Hematopoietic multipotent progenitor cell (in vitro differentiated cells): Measurements from ENCODE around the gene RUVBL2. TPM values are rescaled to one million over a fixed set of nuclear protein-coding genes. Genes with fewer than 3 reads are reported as not detected.
"Not testable (repeated sequence)": the region's sequence is repeated elsewhere in the genome, so short reads cannot be mapped to it uniquely, and the experiment has no call there.

Experiments
- DNase-seq, 3 donors: peaks; one replicate each; pipeline ENCODE4 v3.0.0-alpha.2; 2011 to 2015; ENCODE audit warnings: low read depth in 2 of 3, low spot score in 2 of 3
- total RNA-seq: library from RNA; depleted of rRNA; stranded (reverse); fragments of >200 nt; gene quantifications from one replicate; pipeline ENCODE4 v1.2.3, GENCODE V29; 2012

RUVBL2 gene
- total RNA-seq, 1 donor = 318 TPM

DNA sequence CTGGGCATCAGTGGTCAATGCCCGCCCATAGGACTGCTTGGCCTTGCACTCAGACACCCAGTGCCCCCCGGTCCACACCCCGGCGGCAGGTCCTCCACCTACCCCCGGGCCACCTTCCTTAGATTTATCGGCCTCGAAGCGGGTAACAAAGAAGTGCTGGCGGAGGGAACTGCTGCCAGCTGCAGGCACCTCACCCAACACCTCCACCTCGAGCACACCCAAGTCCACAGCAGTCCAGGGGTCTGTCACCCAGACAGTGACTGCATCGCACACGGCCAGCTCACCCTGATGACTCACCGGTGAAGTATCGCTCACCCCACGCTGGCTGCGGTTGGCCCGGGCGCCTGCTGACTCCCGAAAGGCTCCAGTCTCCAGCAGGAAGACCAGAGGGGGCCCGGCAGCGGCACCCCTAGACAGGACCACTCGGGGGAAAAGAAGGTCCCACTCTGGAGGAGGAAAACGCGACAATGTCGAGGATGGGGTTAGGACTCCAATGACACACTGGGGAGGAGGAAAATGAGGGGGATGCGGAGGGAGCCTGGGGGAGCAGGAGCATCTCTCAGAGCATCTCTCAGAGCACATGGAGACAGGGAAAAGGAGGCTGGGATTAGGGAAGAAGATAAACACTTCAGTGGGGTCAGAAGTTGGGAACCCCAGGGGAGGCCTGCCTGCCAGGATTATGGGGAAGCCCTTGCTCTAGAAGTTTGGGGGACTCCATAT, 45.0 kb downstream of the RUVBL2 start:
- DNase-seq = not testable (repeated sequence)

DNA sequence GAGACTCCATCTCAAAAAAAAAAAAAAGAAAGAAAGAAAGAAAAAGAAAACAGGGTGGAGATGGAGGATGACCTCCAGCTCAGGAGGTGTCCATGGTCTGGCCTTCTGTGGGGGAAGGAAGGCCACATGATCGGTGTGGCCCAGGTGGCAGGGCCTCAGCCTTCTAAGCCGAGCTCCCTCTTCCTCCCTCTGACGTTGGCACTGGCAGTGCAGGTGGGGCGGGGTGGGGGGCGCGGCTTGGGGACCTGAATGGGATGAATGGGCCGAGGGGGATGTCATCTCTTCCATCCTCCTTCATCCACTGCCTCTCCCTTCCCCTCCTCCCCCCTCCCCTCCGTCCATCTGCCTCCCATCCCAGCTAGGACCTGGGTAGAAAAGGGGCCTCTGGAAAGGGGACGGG, 46.0 kb downstream of the RUVBL2 start:
- DNase-seq = not testable (repeated sequence)

DNA sequence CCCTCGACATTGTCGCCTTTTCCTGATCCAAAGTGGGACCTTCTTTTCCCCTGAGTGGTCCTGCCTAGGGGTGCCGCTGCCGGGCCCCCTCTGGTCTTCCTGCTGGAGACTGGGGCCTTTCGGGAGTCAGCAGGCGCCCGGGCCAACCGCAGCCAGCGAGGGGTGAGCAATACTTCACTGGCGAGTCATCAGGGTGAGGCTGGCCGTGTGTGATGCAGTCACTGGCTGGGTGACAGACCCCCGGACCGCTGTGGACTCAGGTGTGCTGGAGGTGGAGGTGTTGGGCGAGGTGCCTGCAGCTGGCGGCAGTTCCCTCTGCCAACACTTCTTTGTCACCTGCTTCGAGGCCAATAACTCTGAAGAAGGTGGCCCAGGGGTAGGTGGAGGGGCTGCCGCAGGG, 48.5 kb downstream of the RUVBL2 start:
- DNase-seq = no peak

DNA sequence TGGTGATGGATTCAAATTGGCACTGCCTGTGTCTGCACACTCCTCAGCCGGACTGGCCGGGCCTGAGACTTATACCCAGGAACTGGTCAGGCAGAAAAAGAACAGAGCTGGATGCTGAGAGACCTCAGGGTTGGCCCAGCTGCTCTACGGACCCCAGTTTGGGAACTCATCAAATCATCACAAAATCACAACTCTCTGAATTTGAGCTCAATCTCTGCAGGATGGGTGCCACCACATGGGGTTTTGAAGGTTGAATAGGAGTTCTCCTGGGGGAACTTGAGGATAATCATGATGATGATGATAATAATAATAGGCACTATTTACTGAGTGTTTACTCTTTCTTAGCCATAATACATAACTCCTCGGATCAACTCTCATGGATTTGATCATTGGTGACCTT, 49.0 kb downstream of the RUVBL2 start:
- not testable (repeated sequence) for DNase-seq

DNA sequence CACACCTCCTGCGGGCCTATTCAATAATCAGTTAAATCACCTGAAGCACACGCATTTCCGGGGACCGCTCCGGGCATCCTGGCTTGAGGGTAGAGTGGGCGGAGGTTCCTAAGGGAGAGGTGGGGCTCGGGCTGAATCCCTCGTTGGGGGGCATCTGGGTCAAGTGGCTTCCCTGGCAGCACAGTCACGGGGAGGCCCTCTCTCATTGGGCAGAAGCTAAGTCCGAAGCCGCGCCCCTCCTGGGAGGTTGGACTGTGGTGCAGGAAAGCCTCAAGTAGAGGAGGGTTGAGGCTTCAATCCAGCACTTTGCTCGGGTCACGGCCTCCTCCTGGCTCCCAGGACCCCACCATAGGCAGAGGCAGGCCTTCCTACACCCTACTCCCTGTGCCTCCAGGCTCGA, 49.9 kb downstream of the RUVBL2 start, which contains the start of gene CGB5:
Gene CGB5, plus strand, starts transcription at position 301 of the 400 bp plus-strand sequence. CDS start 362 bp downstream, outside the sequence.
- not testable (repeated sequence) for DNase-seq

DNA sequence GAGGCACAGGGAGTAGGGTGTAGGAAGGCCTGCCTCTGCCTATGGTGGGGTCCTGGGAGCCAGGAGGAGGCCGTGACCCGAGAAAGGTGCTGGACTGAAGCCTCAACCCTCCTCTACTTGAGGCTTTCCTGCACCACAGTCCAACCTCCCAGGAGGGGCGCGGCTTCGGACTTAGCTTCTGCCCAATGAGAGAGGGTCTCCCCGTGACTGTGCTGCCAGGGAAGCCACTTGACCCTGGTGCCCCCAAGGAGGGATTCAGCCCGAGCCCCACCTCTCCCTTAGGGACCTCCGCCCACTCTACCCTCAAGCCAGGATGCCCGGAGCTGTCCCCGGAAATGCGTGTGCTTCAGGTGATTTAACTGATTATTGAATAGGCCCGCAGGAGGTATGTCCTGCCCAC, 55.3 kb downstream of the RUVBL2 start, which contains the start of gene CGB8:
Gene CGB8, minus strand, starts transcription at position 101 of the 400 bp plus-strand sequence. CDS start 372 bp downstream, outside the sequence.
- not testable (repeated sequence) for DNase-seq

DNA sequence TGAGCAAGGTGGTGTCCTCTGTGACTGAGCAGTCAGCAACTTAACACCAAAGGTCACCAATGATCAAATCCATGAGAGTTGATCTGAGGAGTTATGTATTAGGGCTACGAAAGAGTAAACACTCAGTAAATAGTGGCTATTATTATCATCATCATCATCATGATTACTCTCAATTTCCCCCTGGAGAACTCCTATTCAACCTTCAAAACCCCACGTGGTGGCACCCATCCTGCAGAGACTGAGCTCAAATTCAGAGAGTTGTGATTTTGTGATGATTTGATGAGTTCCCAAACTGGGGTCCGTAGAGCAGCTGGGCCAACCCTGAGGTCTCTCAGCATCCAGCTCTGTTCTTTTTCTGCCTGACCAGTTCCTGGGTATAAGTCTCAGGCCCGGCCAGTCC, 56.1 kb downstream of the RUVBL2 start:
- DNase-seq = not testable (repeated sequence)

DNA sequence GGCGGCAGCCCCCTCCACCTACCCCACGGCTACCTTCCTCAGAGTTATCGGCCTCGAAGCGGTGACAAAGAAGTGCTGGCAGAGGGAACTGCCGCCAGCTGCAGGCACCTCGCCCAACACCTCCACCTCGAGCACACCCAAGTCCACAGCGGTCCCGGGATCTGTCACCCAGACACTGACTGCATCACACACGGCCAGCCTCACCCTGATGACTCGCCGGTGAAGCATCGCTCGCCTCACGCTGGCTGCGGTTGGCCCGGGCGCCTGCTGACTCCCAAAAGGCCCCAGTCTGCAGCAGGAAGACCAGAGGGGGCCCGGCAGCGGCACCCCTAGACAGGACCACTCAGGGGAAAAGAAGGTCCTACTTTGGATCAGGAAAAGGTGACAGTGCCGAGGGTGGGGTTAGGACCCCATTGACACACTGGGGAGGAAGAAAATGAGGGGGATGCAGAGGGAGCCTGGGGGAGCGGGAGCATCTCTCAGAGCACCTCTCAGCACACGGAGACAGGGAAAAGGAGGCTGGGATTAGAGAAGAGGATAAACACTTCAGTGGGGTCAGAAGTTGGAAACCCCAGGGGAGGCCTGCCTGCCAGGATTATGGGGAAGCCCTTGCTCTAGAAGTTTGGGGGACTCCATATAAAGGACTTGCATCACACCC, 56.8 kb downstream of the RUVBL2 start:
- DNase-seq = not testable (repeated sequence)

DNA sequence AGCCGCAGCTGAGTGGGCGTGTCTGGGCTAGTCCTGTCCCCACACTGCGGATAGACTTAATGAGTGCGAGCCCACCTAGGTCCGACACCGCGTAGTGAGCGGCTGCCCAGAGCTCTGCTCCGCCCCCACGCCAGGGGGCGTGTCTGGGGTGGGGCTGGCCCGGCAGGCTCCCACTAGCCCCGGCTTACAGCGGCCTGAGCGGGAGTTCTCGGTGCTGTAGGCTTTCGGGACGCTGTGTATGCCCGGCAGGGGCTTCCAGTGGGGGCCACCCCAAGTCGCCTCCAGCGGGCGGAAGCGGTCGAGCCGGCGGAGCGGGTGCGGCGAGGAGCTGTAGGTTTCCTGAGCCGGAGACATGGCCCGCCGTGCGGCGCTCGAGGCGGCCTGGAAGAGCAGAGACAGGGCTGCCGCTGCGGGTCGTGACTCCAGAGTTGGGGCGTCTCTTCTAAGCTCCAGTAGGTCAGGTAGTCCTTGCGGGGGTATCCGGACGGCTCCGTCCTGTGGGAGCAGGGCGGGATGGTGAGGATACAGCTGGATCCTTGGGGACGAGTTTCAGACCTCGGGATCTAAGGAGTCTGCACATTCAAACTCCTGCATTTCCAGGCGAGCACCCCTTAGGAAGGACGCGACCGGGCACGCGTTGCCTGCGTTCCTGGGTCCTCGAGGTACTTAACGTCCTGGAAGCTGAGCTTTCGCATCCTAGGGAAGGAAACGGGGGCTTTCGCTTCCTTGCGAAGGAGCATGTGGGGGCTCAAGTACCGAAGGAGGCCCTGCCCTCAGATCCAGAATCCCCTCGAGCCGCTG, 62.6 kb downstream of the RUVBL2 start:
- peak in 1 of 3 donors; percentile 34 for DNase-seq

DNA sequence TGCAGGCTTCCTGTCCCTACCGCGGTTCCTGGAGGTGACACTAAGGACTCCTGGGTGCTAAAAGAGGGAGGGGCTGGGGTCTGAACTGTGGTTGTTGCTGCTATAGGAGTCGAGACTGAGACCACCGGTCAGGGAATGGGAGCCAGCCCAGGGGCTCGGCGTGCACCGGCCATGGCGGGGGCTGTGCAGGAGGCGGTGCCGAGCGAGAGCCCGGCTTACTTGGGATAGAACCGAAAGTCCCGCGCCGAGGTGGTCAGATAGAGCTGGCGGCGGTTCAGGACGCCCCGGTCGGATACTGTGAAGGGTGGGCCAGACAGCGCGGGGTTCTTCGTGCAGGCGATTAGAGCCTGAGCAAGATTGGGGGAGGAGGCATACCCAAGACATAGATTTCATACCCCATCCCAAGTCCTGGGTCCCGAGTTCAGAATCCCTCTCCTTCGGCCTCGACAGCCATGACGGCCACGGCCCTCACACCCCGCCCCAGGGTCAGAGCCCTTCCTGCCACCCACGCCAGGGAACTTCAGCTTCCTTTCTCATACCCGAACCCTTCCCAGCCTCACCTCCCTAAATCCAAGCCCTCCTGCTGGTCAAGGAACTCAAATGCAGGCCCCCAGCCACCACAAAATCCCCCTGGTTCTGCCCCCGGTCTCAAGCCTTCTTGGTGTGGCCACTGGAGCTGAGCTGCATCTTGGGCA, 63.4 kb downstream of the RUVBL2 start:
- DNase-seq = not testable (repeated sequence)

DNA sequence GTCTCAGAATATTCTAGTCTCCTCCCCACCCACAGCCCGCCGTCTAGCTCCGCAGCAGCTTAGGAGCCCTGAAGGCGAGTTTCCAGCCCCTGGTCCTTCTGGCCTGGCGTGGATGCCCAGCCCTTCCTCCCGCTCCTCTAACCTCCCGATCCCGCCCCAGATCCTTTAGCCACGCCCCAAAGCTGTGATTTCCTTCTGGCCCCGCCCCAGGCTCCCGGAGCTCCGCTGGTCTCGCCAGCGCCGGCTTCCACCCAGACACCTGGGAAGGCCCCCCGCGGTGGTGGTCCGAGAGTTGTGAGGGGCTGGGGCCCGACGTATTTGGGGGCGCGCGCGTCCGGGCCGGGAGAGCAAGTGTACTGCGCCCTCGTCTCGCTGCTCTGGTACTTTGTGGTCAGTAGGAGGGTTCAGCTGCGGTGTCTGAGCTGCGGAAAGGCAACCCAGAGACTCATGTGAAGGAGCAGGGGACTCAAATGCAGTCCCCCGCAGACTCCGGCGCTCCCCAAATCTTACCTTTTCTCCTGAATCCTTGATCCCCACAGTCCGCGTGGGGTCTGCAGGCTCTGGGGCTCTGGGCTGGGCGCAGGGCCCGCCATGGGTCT, 64.0 kb downstream of the RUVBL2 start, which contains the start of gene CGB7:
Gene CGB7, minus strand, starts transcription at position 114 of the 599 bp plus-strand sequence. CDS start 2,374 bp downstream, outside the sequence.
- DNase-seq = no peak

DNA sequence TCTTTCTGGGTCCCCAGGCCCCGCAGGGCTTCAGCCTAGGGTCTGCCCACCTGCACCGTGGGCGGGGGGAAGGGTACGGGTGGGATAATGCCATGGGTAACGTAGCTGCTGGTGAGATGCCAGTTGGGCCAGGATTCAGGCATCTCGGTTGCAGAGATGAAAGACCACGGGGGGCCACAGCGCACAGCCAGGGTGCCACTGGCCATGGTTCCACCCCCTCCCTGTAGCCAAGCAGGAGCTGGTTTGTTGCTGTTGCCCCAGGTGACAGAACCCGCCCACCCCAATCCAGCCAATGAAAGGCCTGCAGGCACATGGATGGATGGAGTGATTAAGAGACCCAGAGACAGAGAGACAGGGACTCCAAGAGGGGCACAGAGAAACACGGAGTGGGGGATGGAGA, 64.9 kb downstream of the RUVBL2 start:
- peak in 1 of 3 donors; percentile 24 for DNase-seq

DNA sequence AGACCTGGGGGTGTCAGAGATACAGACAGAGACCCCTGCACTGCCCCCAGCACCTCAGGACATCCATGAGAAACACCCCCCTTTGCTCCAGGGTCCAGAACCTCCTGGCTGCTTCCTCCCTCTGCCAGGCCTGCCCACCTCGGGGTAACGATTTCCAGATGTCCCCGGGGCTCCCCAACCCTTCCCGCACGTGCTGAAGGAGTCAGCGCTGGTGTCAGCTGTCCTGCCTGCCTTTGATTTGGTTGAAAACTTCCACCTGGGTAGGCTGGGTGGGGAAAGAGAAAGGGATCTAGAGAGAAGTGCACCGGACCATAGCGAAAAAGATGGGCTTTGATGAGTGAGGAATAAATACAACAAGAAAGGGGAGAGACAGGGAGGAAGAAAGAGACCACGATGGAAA, 65.4 kb downstream of the RUVBL2 start:
- no peak for DNase-seq

DNA sequence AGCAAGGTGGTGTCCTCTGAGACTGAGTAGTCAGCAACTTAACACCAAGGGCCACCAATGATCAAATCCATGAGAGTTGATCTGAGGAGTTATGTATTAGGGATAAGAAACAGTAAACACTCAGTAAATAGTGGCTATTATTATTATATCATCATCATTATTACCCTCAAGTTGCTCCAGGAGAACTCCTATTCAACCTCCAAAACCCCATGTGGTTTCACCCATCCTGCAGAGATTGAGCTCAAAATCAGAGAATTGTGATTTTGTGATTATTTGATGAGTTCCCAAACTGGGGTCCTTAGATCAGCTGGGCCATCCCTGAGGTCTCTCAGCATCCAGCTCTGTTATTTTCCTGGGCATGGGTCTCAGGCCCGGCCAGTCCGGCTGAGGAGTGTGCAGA, 67.3 kb downstream of the RUVBL2 start:
- DNase-seq = no peak

DNA sequence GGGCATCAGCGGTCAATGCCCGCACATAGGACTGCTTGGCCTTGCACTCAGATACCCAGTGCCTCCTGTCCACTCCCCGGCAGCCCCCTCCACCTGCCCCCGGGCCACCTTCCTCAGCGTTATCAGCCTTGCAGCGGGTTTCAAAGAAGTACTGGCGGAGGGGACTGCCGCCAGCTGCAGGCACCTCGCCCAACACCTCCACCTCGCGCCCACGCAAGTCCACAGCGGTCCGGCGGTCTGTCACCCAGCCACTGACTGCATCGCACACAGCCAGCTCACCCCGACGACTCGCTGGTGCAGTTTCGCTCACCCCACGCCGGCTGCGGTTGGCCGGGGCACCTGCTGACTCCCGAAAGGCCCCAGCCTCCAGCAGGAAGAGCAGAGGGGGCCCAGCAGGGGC, 67.8 kb downstream of the RUVBL2 start:
- no peak for DNase-seq

DNA sequence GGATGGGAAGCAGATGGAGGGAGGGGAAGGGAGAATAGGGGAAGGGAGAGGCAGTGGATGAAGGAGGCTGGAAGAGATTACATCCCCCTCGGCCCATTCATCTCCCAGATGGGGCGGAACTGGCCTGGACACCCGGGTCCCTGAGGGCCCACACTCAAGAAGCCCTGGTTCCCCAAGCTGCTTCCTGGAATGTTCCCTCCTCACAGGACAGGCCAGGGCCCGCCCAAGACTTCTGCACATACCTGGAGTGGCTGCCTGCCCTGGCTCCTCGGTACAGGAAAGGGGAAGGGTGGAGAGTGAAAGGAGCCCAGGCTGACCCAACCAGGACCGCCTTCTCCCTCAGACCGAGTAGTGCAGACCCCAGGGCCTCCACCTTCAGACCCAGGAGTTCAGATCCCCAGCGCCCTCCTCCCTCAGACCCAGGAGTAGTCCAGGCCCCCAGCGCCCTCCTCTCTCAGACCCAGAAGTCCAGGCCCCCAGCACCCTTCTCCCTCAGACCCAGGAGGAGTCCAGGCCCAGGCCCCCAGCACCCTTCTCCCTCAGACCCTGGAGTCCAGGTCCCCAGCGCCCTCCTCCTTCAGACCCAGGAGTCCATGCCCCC, 70.4 kb downstream of the RUVBL2 start:
- no peak for DNase-seq

DNA sequence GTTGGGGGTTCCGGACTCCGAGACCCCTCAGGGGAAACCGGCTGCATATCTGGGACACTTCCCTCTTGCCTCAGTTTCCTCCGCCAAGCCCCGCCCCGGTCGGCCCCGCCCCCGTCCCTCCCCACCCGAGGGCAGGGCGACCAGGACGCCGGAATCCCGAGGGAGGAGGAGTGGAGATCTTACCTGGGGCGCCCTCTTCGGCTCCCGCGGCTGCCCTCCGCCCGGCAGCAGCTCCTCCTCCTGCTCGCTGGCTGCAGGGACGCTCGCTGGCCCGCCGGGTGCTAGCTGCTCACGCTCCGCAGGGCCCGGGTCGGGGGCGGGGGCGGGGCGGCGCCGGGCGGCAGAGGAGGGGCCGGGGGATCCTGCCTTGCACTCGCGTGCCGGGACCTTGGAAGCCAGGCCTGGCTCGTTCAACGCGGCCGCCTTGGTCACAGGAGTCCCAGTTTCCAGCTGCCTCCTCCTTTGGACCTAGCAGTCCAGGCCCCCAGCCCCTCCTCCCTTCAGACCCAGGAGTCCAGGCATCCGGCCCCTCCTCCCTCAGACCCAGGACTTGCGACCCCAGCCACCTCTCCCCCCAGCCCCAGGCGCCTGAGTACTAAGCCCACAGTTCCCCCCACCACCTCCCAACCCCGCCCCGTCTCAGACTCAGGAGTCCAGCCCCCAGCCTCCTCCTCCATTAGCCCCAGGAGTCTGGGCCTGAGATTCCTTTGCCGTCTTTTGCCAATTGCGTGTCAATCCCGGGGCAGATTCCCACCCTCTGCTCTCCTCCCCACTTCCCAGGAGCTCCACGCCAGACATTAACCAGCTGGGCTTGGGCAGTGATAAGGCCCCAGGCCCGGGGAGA, 71.3 kb downstream of the RUVBL2 start, which contains the start of gene NTF4:
Gene NTF4, minus strand, starts transcription at position 51 of the 844 bp plus-strand sequence. CDS start 2,821 bp downstream, outside the sequence.
- no peak for DNase-seq
